Lower leg skin (tissue), 4 donors: Measurements from ENCODE around the gene THSD7B. TPM values are rescaled to one million over a fixed set of nuclear protein-coding genes. Genes with fewer than 3 reads are reported as not detected.

ENCODE experiments used
- DNase-seq, 2 donors: peaks; one replicate each; pipeline ENCODE4 v3.0.0-alpha.2; 2019; ENCODE audit warnings: low spot score in 2 of 2
- H3K4me3 ChIP-seq: fragments of 200-600 bp; sonication (generic); 2 replicates; pipeline ENCODE4 v1.5.1; 2017; ENCODE audit warnings: mild to moderate bottlenecking, low read depth; ENCODE audit not compliant: poor library complexity, severe bottlenecking
- CTCF ChIP-seq, 3 donors: fragments of 450-650 bp; IDR thresholded peaks; one replicate each; pipeline ENCODE4 v1.5.1; 2016; ENCODE audit warnings: antibody characterized with exemption in 3 of 3, mild to moderate bottlenecking in 3 of 3, moderate library complexity in 2 of 3
- POLR2A ChIP-seq, 2 donors: fragments of 450-650 bp; IDR thresholded peaks; one replicate each; pipeline ENCODE4 v1.6.1; 2016 to 2017; ENCODE audit warnings: antibody characterized with exemption in 2 of 2, mild to moderate bottlenecking in 1 of 2, moderate library complexity in 1 of 2
- WGBS, 2 donors: methylation state at CpG; one replicate each; pipeline ENCODE4 v1.1.5; 2018; 5-methylcytosine and 5-hydroxymethylcytosine counted together
- intact Hi-C: fragments of 100-400 bp; cut with DNase I; formaldehyde crosslinking; loops from one replicate; pipeline ENCODE4 v1.15.0; 2023; ENCODE audit warnings: low total_unique reads
- total RNA-seq, 4 donors: library from RNA; depleted of rRNA; stranded (reverse); fragments of >200 nt; gene quantifications; one replicate each; pipeline ENCODE4 v1.1.0, GENCODE V29; 2016

The THSD7B gene
- total RNA-seq, 4 donors from 2014 or later: not detected

DNA sequence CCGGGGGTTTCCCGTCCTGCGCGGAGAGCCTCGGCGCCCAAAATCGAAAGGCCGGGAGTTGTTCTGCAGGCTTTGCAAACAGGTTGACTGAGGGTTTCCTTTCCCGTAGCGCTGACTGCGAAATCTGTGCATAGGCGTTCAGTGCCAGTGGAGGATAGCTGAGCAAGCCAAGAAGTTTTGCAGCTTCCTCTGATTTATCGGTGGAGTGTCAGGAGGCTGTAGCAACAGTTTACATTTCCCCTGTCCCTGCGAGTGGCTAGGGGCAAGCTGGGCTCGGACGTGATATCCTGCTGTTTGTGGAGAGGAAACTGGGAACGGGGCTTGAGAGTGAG lies 694 bp downstream of the THSD7B start:
- 0 to 1% methylated on average over 17 of the region's 17 CpGs for WGBS, 2 donors
- TF ChIP-seq CTCF (IDR thresholded peaks at IDR 0.05) (no peak), POLR2A (IDR thresholded peaks at IDR 0.05) (no peak)
- no peak overlapping the region for H3K4me3 ChIP-seq
- no peak for DNase-seq
- intact Hi-C loops: no loop called here

- TF ChIP-seq CTCF (IDR thresholded peaks at IDR 0.05) (no peak), POLR2A (IDR thresholded peaks at IDR 0.05) (no peak)
- intact Hi-C loops: no loop called here
- H3K4me3 ChIP-seq: no peak overlapping the region
- DNase-seq: no peak
- WGBS, 2 donors: 31% methylated on average over 2 of the region's 2 CpGs
These were observed 1.7 kb downstream of the THSD7B start for GRCh38 chr2:136767030-136767429.

DNA sequence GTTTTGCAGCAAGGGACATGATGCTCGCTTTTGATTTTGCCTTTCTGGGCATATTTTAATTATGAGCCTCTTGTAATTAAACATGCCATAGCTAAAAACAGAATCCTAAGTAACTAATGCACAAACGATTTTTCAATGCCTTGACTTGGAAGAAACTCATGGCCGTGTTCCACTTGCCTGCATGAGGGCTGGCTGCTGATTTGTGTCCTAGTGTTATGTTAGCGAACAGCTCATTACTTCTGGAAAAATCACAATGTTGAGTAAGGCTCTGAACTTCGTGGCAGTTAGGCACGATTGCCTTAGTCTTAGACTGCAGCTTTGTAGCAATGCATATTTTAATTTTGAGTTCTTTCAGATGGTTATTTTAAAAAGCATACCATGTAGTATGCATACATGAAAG lies 4.5 kb downstream of the THSD7B start:
- WGBS, 2 donors: 71 to 72% methylated on average over 6 of the region's 6 CpGs
- intact Hi-C loops: no loop called here
- DNase-seq: no peak
- no peak for TF ChIP-seq CTCF (IDR thresholded peaks at IDR 0.05)
- no peak for TF ChIP-seq POLR2A (IDR thresholded peaks at IDR 0.05)
- no peak overlapping the region for H3K4me3 ChIP-seq

DNA sequence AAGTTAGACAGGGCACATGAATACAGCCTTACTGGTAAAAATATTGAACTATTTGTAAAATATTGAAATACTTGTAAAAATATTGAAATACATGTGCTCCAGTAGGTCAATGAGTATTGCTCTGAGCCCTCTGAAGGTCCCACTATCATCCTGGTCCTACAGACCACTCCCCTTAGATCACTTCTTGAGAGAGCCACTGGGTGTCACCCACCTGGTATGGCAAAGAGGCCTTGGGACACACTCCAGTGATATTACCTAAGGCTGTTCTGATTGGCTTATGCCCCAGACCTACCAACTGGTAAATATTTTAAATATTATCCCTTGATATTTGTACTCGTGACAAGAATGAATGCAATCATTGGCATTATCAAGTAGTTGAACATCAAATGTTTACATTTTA lies 5.0 kb downstream of the THSD7B start:
- no peak for DNase-seq
- TF ChIP-seq POLR2A (IDR thresholded peaks at IDR 0.05) (no peak), CTCF (IDR thresholded peaks at IDR 0.05) (no peak)
- WGBS, 2 donors: 73 to 85% methylated on average over 1 of the region's 1 CpG
- no peak overlapping the region for H3K4me3 ChIP-seq
- intact Hi-C loops: no loop called here

DNA sequence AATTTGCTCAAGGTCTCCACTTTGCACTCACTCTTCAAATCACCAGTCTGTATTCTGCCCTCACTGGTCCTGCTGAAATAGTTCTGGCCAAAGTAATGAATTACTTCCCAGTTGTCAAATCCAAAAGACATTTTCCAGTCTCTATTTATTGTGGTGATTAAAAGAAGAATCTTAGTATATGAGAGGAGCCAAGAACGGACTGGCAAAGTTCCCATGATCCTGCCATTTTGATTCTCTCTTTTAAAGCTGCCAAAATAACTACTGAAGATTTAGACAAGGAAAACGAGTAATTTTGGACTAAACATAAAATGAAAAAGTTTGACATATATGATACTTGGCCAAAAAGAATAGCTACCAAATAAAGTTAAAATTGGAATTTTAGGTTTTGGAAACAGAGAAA lies 12.0 kb downstream of the THSD7B start:
- 46 to 48% methylated on average over 2 of the region's 2 CpGs for WGBS, 2 donors
- intact Hi-C loops: no loop called here
- TF ChIP-seq POLR2A (IDR thresholded peaks at IDR 0.05): no peak
- TF ChIP-seq CTCF (IDR thresholded peaks at IDR 0.05): no peak

GRCh38 chr2:136783856-136784255 lies 18.5 kb downstream of the THSD7B start:
- intact Hi-C loops: no loop called here
- DNase-seq: no peak
- TF ChIP-seq CTCF (IDR thresholded peaks at IDR 0.05): no peak
- WGBS, 2 donors: 50 to 59% methylated on average over 4 of the region's 4 CpGs
- no peak overlapping the region for H3K4me3 ChIP-seq

More for the DNA sequence above, 12.0 kb downstream of the THSD7B start:
- no peak overlapping the region for H3K4me3 ChIP-seq
- DNase-seq: no peak
